MM.1S (cell line): ENCODE data around the gene PCED1B.

Experiments used
- DNase-seq: peaks from one replicate; pipeline ENCODE4 v3.0.0-alpha.2; 2015
- H2AFZ ChIP-seq: fragments of 300-600 bp; sonication (generic); 2 replicates; pipeline ENCODE4 v1.6.0; 2016; ENCODE audit warnings: antibody characterized with exemption, low read length
- H3F3A ChIP-seq: fragments of 300-600 bp; sonication (generic); 2 replicates; pipeline ENCODE4 v1.6.1; 2016; ENCODE audit warnings: mild to moderate bottlenecking, antibody characterized with exemption, low read length, moderate library complexity, mixed read lengths; ENCODE audit not compliant: insufficient read depth
- H3K27ac ChIP-seq: fragments of 300-600 bp; sonication (generic); 2 replicates; pipeline ENCODE4 v1.5.1; 2016; ENCODE audit warnings: mild to moderate bottlenecking, low read length
- H3K27me3 ChIP-seq: fragments of 300-600 bp; sonication (generic); replicated peaks from 2 replicates; pipeline ENCODE4 v1.6.0; 2016; ENCODE audit warnings: low read length; ENCODE audit not compliant: insufficient read depth
- H3K36me3 ChIP-seq: fragments of 300-600 bp; sonication (generic); replicated peaks from 2 replicates; pipeline ENCODE4 v1.6.1; 2016; ENCODE audit warnings: mild to moderate bottlenecking, low read length, mixed read lengths; ENCODE audit not compliant: insufficient read depth
- H3K4me1 ChIP-seq: fragments of 300-600 bp; sonication (generic); 2 replicates; pipeline ENCODE4 v1.6.1; 2016; ENCODE audit warnings: low read length, mixed read lengths
- H3K4me2 ChIP-seq: fragments of 300-600 bp; sonication (generic); 2 replicates; pipeline ENCODE4 v1.6.0; 2016; ENCODE audit warnings: low read depth, low read length
- H3K4me3 ChIP-seq: fragments of 300-600 bp; sonication (generic); 2 replicates; pipeline ENCODE4 v1.5.1; 2016; ENCODE audit warnings: low read length, mixed read lengths
- H3K79me2 ChIP-seq: fragments of 300-600 bp; sonication (generic); 2 replicates; pipeline ENCODE4 v1.6.1; 2016; ENCODE audit warnings: mixed run types, low read length, mixed read lengths
- H3K9ac ChIP-seq: fragments of 300-600 bp; sonication (generic); 2 replicates; pipeline ENCODE4 v1.6.1; 2016; ENCODE audit warnings: low read length, mixed read lengths
- H3K9me2 ChIP-seq: fragments of 300-600 bp; sonication (generic); replicated peaks from 2 replicates; pipeline ENCODE4 v1.6.1; 2016; ENCODE audit warnings: mild to moderate bottlenecking, low read length, mixed read lengths; ENCODE audit not compliant: insufficient read depth
- H3K9me3 ChIP-seq: fragments of 300-600 bp; sonication (generic); replicated peaks from 2 replicates; pipeline ENCODE4 v1.6.1; 2016; ENCODE audit warnings: mild to moderate bottlenecking, low read length, mixed read lengths; ENCODE audit not compliant: insufficient read depth
- H4K20me1 ChIP-seq: fragments of 300-600 bp; sonication (generic); 2 replicates; pipeline ENCODE4 v1.6.1; 2016; ENCODE audit warnings: mild to moderate bottlenecking, low read length, moderate library complexity, mixed read lengths; ENCODE audit not compliant: insufficient read depth
- CTCF ChIP-seq: fragments of 300-600 bp; sonication (generic); IDR thresholded peaks from 2 replicates; pipeline ENCODE4 v1.5.1; 2016; ENCODE audit warnings: antibody characterized with exemption, low read length, mixed read lengths
- EZH2 ChIP-seq: fragments of 300-600 bp; sonication (generic); optimal IDR thresholded peaks from 2 replicates; pipeline ENCODE3; 2017; ENCODE audit warnings: low read depth, mild to moderate bottlenecking, antibody characterized with exemption, low read length, mixed read lengths
- EZH2phosphoT487 ChIP-seq: fragments of 300-600 bp; sonication (generic); IDR thresholded peaks from 2 replicates; pipeline ENCODE4 v1.6.1; 2018; ENCODE audit warnings: antibody characterized with exemption, low read length

PCED1B gene

DNA sequence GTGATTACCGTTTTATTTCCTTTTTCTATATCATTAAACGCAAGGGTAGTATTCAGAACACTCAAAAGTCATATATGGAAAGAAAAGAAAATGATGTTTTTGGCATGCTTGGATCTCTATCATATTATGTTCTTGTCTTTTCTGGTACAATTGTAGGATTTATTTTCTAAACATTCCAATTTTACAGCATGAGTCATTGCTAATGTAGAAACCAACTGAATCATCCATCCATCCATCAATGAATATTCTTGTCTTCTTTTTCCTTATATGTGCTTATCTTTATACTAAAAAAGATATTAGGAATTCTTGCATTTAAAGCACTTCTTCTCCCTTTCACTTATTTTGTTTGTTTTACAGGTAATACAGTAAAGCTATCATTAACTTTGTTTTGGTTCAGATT, 20.7 kb downstream of the PCED1B start:
- Histone ChIP-seq H3K9me3 (no peaks in the 10 kb centered on the region), H3K36me3 (no peaks in the 10 kb centered on the region), H3K9me2 (no peaks in the 10 kb centered on the region), H3F3A (no peaks in the 10 kb centered on the region), H2AFZ (no peak overlapping the region), H3K9ac (no peak overlapping the region), H4K20me1 (no peaks in the 10 kb centered on the region), H3K27ac (no peak overlapping the region), H3K4me3 (no peak overlapping the region), H3K4me2 (no peak overlapping the region), H3K79me2 (no peaks in the 10 kb centered on the region), H3K27me3 (no peaks in the 10 kb centered on the region), H3K4me1 (no peaks in the 10 kb centered on the region)
- DNase-seq: no peak
- no peak for TF ChIP-seq CTCF
- no peak for TF ChIP-seq EZH2
- TF ChIP-seq EZH2phosphoT487: no peak

GRCh38 chr12:47102406-47102805, 23.0 kb downstream of the PCED1B start:
- Histone ChIP-seq H2AFZ (no peak overlapping the region), H3K27ac (no peak overlapping the region), H3K36me3 (no peaks in the 10 kb centered on the region), H3K9me2 (no peaks in the 10 kb centered on the region), H3K4me1 (no peaks in the 10 kb centered on the region), H3K79me2 (no peaks in the 10 kb centered on the region), H3K9ac (no peak overlapping the region), H3K9me3 (no peaks in the 10 kb centered on the region), H3K4me3 (no peak overlapping the region), H3F3A (no peaks in the 10 kb centered on the region), H4K20me1 (no peaks in the 10 kb centered on the region), H3K27me3 (no peaks in the 10 kb centered on the region), H3K4me2 (no peak overlapping the region)
- DNase-seq: no peak
- TF ChIP-seq EZH2phosphoT487 (no peak), CTCF (no peak), EZH2 (no peak)

DNA sequence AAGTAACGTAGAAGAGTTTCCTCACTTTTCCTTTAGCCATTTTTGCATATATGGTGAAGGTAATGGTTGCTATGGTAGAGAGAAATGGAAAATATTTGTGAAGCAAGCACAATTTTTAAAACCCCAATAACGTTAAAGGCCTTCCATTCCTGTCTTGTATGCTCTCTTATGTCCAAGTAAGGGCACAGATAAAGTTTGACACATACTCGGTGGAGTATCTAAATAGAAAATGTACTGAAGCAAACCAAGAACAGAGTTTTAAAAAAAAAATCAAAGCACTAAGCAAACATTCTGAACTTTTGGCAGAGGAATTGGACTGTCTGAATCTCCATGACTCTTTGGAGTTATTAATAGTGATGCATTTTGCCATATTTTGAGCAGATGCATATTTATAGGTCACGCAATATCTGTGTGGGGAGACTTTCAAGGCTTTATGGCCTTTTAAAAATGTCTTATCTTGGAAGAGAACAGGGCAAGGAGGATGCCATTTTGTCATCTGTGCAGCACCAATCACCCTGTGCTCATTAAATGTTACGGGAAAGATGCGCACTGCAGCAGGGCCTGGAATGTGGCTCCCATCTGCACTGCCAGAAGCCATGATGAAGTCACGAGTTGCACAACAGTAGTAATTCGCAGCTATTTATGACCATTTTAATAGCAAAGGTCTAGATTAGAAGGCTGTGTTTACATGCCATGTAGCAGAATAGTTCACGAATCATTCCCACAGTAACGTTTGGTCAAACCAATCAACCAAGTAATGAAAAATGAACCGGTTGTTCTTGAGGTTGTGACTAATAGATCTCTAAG, 23.6 kb downstream of the PCED1B start:
- no peak overlapping the region for H3K9ac ChIP-seq
- no peaks in the 10 kb centered on the region for H3K9me3 ChIP-seq
- H3K27me3 ChIP-seq: no peaks in the 10 kb centered on the region
- H3K4me2 ChIP-seq: no peak overlapping the region
- DNase-seq: no peak
- H3F3A ChIP-seq: no peaks in the 10 kb centered on the region
- no peak overlapping the region for H3K27ac ChIP-seq
- H3K4me3 ChIP-seq: no peak overlapping the region
- H3K79me2 ChIP-seq: no peaks in the 10 kb centered on the region
- H3K4me1 ChIP-seq: no peaks in the 10 kb centered on the region
- H4K20me1 ChIP-seq: no peaks in the 10 kb centered on the region
- TF ChIP-seq EZH2: no peak
- TF ChIP-seq CTCF: no peak
- no peak for TF ChIP-seq EZH2phosphoT487
- H2AFZ ChIP-seq: no peak overlapping the region
- H3K9me2 ChIP-seq: no peaks in the 10 kb centered on the region
- no peaks in the 10 kb centered on the region for H3K36me3 ChIP-seq
